Pons (tissue), 1 donor: ENCODE measurements around the gene JRKL.
A peak's percentile ranks its signal among the peaks of the same experiment; 100 is the strongest.

ENCODE experiments used
- DNase-seq: peaks from one replicate; pipeline ENCODE4 v3.0.0-alpha.2; 2016; ENCODE audit warnings: low spot score

JRKL gene

DNA sequence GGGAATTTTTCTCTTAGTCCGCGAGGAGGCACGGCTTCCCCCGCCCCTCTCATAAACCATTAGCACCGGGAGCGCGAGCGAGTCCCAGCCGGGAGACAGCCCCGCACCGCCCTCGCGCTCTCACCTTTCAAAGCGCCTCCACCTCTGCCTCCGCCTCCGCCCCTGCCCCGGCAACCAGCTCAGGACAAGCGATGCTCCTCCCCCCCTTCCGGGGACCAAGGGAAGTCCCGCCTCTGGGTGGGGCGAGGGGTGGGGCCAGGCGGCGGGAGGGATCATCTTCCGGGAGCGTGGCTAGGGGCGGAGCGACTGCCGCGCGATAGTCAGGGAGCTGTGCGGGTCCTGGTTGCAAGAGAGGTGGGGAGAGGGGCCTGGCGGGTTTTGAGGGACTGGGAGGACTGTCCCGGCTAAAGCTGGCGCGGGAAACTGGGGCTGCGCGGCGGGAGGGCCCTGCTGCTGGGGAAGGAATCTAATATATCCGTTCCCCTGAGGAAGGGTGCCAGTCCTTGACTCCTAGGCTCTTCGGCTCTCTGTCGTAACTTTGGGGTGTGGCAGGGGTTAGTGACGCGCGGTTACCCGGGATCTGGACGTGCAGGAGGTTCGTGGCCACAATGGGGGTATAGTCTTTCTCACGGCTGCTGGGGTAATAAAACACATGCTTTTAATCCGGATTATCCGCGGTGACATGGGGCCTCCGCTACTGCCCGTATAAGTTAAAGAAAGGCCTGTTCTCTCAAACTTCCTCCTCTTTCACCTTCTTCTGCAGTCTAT, at the start of gene JRKL, which contains the start of gene CCDC82:
JRKL (plus strand) TSS at position 294 of the 768 bp plus-strand sequence. CDS start 637 bp downstream, outside the sequence.
CCDC82 (minus strand) TSS at position 193 of the 768 bp plus-strand sequence. CDS start 5,165 bp downstream, outside the sequence.
- peak; percentile 96 for DNase-seq

- DNase-seq = peak; percentile 51
Measured at GRCh38 chr11:96340555-96340885, 49.3 kb upstream of the JRKL start.

DNA sequence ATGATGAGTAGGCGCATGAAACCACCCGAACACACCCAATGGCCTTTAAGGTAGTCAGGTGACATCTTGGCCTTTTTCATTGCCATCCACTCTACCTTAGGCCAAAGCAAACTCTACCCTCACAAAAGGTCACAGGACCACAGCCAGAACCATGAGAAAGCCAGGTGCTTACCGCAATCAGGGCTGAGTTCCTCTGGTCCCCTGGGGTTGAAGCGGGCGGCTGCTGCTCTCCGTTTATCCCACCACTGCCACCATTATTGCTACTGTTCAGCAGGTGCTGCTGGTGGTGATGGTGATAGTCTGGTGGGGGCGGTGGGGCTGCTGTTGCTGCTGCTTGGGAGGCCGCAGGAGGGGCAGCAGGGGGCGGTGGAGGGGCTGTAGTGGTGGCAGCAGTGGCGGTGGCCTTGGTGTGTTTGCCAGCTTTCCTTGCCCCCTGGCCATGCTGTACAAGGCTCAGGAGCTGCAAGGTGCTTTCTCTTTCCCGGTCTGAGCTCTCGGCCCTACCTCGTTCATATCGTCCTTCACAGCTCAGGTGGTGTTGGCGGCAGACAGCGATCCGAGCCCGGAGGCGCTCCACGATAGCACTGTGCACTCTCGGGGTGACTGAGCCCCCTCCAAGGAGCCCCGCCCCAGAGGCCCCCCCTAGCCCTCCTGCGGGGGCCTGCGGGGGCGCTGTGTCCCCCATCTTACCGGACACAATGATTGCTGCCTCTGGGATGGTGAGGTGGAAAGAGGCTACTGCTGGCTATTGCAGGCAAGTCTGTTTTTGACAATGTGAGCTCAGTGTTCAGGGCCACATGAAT, 48.4 kb upstream of the JRKL start:
- peak; percentile 22 for DNase-seq

DNA sequence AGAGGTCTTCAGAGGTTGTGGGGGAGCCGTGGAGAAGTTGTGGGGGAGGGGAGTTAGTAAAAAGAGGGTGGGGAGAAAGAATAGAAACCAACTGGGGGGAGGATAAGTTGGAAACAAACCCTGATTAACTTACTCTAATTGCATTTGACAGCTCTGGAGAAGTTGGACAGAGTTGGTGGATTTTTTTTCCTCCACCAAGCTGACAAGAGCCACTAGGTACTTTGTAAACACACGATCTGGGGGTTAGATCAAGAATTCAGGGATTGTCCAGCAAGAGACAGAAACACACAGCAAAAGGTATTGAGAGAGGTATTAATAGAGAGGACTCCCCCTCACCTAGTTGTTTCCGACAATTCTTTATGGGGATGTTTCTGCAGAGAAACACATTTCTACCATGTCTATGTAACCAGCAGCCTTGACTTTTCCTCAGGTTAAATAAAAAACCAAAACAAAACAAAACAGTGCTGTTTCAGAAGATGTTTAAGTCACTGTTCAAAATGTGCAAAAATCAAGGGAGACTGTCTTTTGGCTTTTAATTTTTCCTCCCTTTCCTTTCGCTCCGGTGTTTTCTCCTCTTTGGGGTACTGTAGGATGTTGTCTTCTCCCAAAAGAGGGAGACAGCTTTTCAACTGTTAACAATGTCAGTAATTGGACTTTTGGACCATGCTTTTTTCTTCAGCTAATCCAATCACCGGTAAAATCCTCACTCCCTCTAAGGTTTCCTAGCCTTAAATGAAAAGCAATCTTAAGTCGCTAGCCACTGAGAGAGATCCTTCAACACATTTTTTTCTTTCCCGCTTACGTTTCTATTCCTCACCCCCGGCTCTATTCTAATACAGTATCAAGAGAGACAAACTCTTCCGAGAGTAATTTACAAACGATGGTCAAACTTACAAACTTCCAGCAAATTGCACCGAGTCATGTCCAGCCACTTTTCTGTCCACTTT, 47.5 kb upstream of the JRKL start:
- peak; percentile 68 for DNase-seq

- DNase-seq = peak; percentile 96
Measured at GRCh38 chr11:96342961-96343711, 46.7 kb upstream of the JRKL start, which contains the start of gene MAML2. Gene MAML2, minus strand, starts transcription at chr11:96343195. Its CDS starts 1,300 bp downstream, at chr11:96341895.

DNA sequence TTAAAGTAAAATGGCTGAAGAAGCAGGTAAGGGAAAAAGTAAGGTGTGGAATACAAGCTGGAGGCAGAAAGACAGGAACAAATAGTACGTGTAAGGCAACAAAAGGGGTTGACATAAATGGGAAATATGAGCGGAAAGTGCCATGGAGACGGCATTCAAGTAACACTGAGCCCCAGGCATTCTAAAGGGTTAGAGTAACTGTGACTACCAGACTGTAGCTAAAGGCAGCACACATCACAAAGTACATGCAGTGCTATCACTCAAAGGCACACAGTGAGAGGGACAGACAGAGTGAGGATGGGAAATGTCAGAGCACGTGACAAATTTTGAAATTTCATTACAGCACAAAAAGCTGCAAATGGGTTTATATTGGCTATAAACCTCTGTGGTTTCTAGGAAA, 33.0 kb upstream of the JRKL start:
- no peak for DNase-seq

DNA sequence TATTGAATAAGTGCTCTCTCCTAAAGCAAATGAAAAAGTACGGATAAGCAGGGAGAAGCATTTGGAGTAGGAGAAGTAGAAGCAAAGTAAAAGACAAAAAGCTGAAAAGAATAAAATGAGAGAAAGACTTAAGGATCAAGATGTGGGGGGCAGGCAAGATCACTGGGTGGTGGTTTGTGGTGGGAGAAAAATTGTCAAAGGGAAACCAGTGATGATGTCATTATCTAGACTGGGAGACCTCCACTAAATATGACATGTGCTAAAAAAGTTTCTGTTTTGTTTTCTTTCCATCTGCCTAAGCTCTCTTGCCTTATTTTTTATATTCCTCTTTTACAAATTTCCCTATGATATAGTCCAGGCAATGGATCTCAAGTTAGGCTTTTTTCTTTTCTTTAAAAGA, 32.0 kb upstream of the JRKL start:
- no peak for DNase-seq

- DNase-seq = no peak
Measured at GRCh38 chr11:96358321-96358720, 31.5 kb upstream of the JRKL start.

DNA sequence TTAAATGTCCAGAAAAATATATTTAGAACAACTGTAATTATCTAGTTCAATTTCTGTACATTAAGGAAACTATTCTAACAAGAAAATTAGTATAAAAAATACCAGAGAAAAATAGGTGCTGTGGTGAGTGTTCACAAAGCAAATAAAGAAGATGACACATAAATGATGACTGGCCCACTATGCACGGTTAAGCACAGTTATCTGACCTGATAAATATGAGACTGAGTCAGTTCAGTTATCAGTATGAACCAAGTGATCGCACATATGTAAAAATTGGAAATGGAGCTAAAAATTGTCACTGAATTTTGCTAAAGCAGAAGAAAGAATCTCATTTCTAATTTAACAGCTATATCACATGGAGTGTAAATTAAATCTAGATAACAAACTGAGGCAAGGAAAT, 28.0 kb upstream of the JRKL start:
- DNase-seq = no peak

DNA sequence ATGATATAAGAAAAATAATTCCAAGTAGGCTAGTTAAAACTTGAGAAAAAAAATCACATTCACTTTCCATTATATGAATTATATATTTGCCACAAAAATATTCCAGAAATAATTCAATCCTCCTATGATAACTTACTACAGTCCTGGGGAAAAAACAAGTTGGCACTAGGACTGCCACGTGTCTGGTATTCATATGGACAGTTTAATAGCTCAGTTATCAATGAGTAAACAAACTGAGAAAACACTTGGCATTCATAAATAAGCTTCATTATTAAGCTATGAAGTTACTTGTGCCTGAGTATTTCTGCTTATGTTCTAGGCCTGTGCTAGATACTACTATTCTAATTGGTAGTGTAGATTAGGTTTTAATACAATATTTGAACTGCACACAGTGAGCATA, 24.3 kb upstream of the JRKL start:
- no peak for DNase-seq

DNA sequence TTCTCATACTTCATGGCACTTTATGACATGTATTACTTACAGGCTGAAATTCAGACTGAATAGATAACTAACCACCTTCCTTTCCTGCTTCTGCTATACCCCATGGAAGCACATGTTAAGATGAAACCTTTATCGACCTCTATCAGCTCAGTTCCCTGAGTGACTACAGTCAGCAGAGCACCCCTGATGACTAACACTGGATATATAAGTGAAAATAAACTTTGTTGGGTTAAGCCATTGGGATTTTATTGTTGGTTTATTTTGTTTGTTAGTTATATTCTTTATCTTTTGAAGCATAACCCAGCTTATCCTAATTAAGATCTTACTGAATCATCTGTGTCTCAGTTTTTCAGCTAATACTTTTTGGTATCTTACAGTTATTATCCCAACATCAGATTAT, 23.8 kb upstream of the JRKL start:
- DNase-seq = no peak

DNA sequence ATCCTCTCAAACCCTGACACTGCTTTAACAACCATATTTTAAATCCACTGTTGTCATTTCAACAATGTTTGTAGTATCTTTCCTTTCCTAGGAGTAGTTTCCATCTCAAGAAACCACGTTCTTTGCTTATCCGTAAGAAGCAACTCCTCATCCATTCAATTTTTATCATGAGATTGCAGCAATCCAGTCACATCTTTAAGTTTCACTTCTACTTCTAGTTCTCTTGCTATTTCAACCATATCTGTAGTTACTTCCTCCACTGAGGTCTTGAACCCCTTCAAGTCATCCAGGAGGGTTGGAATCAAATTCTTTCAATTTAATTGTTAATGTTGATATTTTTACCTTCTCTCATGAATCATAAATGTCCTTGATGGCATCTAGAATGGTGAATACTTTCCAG, 22.5 kb upstream of the JRKL start:
- no peak for DNase-seq

DNA sequence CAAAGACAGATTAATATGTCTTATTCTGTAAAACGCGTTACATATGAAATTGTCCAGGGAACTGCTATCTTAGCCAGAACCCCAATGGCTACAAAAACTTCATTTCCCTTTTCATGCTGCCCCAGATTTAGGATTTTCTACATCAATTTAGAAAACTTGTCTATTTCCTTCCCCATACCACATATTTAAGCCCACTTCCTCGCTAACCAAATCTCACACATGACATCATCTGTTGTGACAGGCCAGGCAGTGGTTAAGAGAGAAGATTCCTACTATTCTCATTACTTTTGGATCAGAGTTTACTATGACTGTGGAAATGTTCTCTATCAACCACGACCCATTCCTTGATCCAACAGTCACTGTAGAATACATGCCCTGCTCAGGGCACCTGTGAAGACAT, 16.0 kb upstream of the JRKL start:
- no peak for DNase-seq

- no peak for DNase-seq
Measured at GRCh38 chr11:96376796-96377195, 13.0 kb upstream of the JRKL start.

- no peak for DNase-seq
Measured at GRCh38 chr11:96384156-96384555, 5.7 kb upstream of the JRKL start.

DNA sequence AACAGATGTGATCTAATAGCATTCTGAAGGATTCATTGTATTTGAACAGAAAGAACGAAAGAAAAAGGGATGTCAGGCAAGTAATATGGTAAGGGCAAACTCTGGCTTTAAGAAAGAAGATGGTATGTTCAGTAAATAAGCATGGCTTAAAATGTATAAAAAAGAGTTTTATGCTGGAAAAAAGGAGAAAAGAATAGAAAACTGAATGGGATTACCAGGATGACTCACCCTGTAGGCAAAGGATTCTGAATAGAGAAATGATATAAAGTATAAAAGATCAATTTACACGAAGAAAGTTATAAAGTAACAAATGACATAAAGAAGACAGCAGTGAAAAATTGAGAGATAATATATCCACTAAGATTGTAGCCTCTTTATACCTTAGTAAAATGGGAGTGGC, 4.6 kb upstream of the JRKL start:
- no peak for DNase-seq

DNA sequence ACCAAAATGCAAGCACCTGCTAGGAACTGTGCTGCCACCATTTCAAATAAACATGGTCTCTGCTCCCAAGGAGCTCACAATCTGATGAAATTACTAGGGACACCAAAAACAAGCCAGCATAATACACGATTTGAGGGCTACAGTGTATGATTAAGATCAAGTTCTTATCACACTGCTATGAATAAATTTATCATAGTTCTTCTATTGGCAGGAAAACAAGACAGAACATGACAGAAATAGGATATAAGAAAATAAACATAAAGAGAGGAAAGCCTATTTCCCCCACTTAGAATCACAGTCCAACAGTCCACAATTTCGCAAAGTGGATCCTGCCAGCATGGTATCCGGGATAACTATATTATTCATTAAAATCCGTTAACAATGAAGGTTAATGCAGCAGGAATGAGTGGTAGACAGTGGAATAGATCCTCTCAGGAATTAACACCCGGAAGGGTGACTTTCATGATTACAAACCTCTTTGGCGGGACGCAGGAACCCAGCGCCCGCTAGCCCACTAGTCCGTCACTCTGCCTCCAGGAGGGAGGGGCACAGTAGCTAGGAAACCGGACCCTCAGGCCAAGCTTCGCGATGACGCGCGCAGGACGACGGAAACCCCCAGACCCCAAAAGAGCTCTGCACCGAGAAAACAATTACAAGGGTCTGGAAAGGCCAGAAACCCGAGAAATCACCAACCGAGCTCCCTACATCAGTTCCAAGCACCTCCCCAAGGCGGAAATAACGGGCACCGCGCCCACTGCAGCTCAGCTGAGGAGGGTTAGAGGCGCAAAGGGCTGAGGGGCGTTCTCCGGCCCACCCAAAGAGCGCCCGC, 708 bp upstream of the JRKL start:
- DNase-seq = peak; percentile 38

- no peak for DNase-seq
Measured at GRCh38 chr11:96390488-96390792, 627 bp downstream of the JRKL start.

DNA sequence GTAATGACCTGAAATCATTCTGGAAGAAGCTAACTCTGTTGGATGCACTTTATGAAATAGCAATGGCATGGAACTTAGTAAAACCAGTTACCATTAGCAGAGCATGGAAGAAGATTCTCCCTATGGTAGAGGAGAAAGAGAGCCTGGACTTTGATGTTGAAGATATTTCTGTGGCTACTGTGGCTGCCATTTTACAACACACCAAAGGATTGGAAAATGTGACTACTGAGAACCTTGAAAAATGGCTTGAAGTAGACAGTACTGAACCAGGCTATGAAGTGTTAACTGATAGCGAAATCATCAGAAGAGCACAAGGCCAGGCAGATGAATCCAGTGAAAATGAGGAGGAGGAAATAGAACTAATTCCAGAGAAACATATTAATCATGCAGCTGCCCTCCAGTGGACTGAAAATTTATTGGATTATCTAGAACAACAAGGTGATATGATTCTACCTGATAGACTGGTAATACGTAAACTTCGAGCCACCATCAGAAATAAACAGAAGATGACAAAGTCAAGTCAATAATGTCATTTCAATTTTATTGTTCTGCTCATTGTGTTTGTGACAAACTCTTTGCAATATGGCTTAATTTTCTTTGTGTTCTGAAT, 2.0 kb downstream of the JRKL start:
- DNase-seq = no peak

GRCh38 chr11:96393753-96394348, 4.0 kb downstream of the JRKL start:
- DNase-seq = peak; percentile 79
